ENCODE results near the gene HAAO.

Gene HAAO

GRCh38 chr2:42775186-42775585, 17.2 kb downstream of the HAAO start:
- no peaks in the 10 kb centered on the region for H3K9me3 ChIP-seq (ENCODE audit: control insufficient read depth in 1 of 2, low read length in 2 of 2)
- no peak overlapping the region for H3K27ac ChIP-seq (ENCODE audit: low read length)
- H3K4me1 ChIP-seq (ENCODE audit: control insufficient read depth in 1 of 2, insufficient read depth in 2 of 2, low read length in 2 of 2) = no peaks in the 10 kb centered on the region
- H3K4me3 ChIP-seq (ENCODE audit: low read depth in 1 of 2, low read length in 2 of 2) = no peak overlapping the region
- H3K27me3 ChIP-seq (ENCODE audit: low read depth, low read length) = no peaks in the 10 kb centered on the region
- no peaks in the 10 kb centered on the region for H3K36me3 ChIP-seq (ENCODE audit: control insufficient read depth in 1 of 2, insufficient read depth in 2 of 2, low read length in 2 of 2)

GRCh38 chr2:42771546-42772153, 20.7 kb downstream of the HAAO start:
- H3K9me3 ChIP-seq (ENCODE audit: control insufficient read depth in 1 of 2, low read length in 2 of 2) = no peaks in the 10 kb centered on the region
- no peaks in the 10 kb centered on the region for H3K36me3 ChIP-seq (ENCODE audit: control insufficient read depth in 1 of 2, insufficient read depth in 2 of 2, low read length in 2 of 2)
- no peaks in the 10 kb centered on the region for H3K4me1 ChIP-seq (ENCODE audit: control insufficient read depth in 1 of 2, insufficient read depth in 2 of 2, low read length in 2 of 2)
- H3K27me3 ChIP-seq (ENCODE audit: low read depth, low read length) = no peaks in the 10 kb centered on the region
- no peak overlapping the region for H3K4me3 ChIP-seq (ENCODE audit: low read depth in 1 of 2, low read length in 2 of 2)
- no peak overlapping the region for H3K27ac ChIP-seq (ENCODE audit: low read length)

- H3K4me1 ChIP-seq (ENCODE audit: control insufficient read depth in 1 of 2, insufficient read depth in 2 of 2, low read length in 2 of 2) = no peaks in the 10 kb centered on the region
- no peak overlapping the region for H3K27ac ChIP-seq (ENCODE audit: low read length)
- H3K36me3 ChIP-seq (ENCODE audit: control insufficient read depth in 1 of 2, insufficient read depth in 2 of 2, low read length in 2 of 2) = no peaks in the 10 kb centered on the region
- H3K27me3 ChIP-seq (ENCODE audit: low read depth, low read length) = no peaks in the 10 kb centered on the region
- H3K9me3 ChIP-seq (ENCODE audit: control insufficient read depth in 1 of 2, low read length in 2 of 2) = no peaks in the 10 kb centered on the region
- H3K4me3 ChIP-seq (ENCODE audit: low read depth in 1 of 2, low read length in 2 of 2) = no peak overlapping the region
Measured at GRCh38 chr2:42770288-42771131, 21.9 kb downstream of the HAAO start.

- Histone ChIP-seq H3K4me3 (ENCODE audit: low read depth in 1 of 2, low read length in 2 of 2) (no peak overlapping the region), H3K36me3 (ENCODE audit: control insufficient read depth in 1 of 2, insufficient read depth in 2 of 2, low read length in 2 of 2) (no peaks in the 10 kb centered on the region), H3K27me3 (ENCODE audit: low read depth, low read length) (no peaks in the 10 kb centered on the region)
Measured at GRCh38 chr2:42769583-42770287, 22.6 kb downstream of the HAAO start.

GRCh38 chr2:42768706-42769256, 23.6 kb downstream of the HAAO start:
- H3K4me3 ChIP-seq (ENCODE audit: low read depth in 1 of 2, low read length in 2 of 2) = no peak overlapping the region
- H3K27me3 ChIP-seq (ENCODE audit: low read depth, low read length) = no peaks in the 10 kb centered on the region
- no peaks in the 10 kb centered on the region for H3K36me3 ChIP-seq (ENCODE audit: control insufficient read depth in 1 of 2, insufficient read depth in 2 of 2, low read length in 2 of 2)
- H3K4me1 ChIP-seq (ENCODE audit: control insufficient read depth in 1 of 2, insufficient read depth in 2 of 2, low read length in 2 of 2) = no peaks in the 10 kb centered on the region
- no peaks in the 10 kb centered on the region for H3K9me3 ChIP-seq (ENCODE audit: control insufficient read depth in 1 of 2, low read length in 2 of 2)
- no peak overlapping the region for H3K27ac ChIP-seq (ENCODE audit: low read length)

More at GRCh38 chr2:42769583-42770287, 22.6 kb downstream of the HAAO start:
- Histone ChIP-seq H3K9me3 (ENCODE audit: control insufficient read depth in 1 of 2, low read length in 2 of 2) (no peaks in the 10 kb centered on the region), H3K27ac (ENCODE audit: low read length) (no peak overlapping the region), H3K4me1 (ENCODE audit: control insufficient read depth in 1 of 2, insufficient read depth in 2 of 2, low read length in 2 of 2) (no peaks in the 10 kb centered on the region)

GRCh38 chr2:42767899-42768705, 24.3 kb downstream of the HAAO start:
- Histone ChIP-seq H3K27me3 (ENCODE audit: low read depth, low read length) (no peaks in the 10 kb centered on the region), H3K4me1 (ENCODE audit: control insufficient read depth in 1 of 2, insufficient read depth in 2 of 2, low read length in 2 of 2) (no peaks in the 10 kb centered on the region), H3K36me3 (ENCODE audit: control insufficient read depth in 1 of 2, insufficient read depth in 2 of 2, low read length in 2 of 2) (no peaks in the 10 kb centered on the region), H3K4me3 (ENCODE audit: low read depth in 1 of 2, low read length in 2 of 2) (no peak overlapping the region), H3K27ac (ENCODE audit: low read length) (no peak overlapping the region), H3K9me3 (ENCODE audit: control insufficient read depth in 1 of 2, low read length in 2 of 2) (no peaks in the 10 kb centered on the region)

- no peaks in the 10 kb centered on the region for H3K4me1 ChIP-seq (ENCODE audit: control insufficient read depth in 1 of 2, insufficient read depth in 2 of 2, low read length in 2 of 2)
- H3K9me3 ChIP-seq (ENCODE audit: control insufficient read depth in 1 of 2, low read length in 2 of 2) = no peaks in the 10 kb centered on the region
- no peak overlapping the region for H3K4me3 ChIP-seq (ENCODE audit: low read depth in 1 of 2, low read length in 2 of 2)
- H3K36me3 ChIP-seq (ENCODE audit: control insufficient read depth in 1 of 2, insufficient read depth in 2 of 2, low read length in 2 of 2) = no peaks in the 10 kb centered on the region
- H3K27me3 ChIP-seq (ENCODE audit: low read depth, low read length) = no peaks in the 10 kb centered on the region
- H3K27ac ChIP-seq (ENCODE audit: low read length) = no peak overlapping the region
Measured at GRCh38 chr2:42767080-42767898, 25.1 kb downstream of the HAAO start.

GRCh38 chr2:42765686-42766085, 26.7 kb downstream of the HAAO start:
- Histone ChIP-seq H3K36me3 (ENCODE audit: control insufficient read depth in 1 of 2, insufficient read depth in 2 of 2, low read length in 2 of 2) (no peaks in the 10 kb centered on the region), H3K4me3 (ENCODE audit: low read depth in 1 of 2, low read length in 2 of 2) (no peak overlapping the region), H3K4me1 (ENCODE audit: control insufficient read depth in 1 of 2, insufficient read depth in 2 of 2, low read length in 2 of 2) (no peaks in the 10 kb centered on the region), H3K9me3 (ENCODE audit: control insufficient read depth in 1 of 2, low read length in 2 of 2) (no peaks in the 10 kb centered on the region), H3K27me3 (ENCODE audit: low read depth, low read length) (no peaks in the 10 kb centered on the region), H3K27ac (ENCODE audit: low read length) (no peak overlapping the region)

- Histone ChIP-seq H3K27me3 (ENCODE audit: low read depth, low read length) (no peaks in the 10 kb centered on the region), H3K36me3 (ENCODE audit: control insufficient read depth in 1 of 2, insufficient read depth in 2 of 2, low read length in 2 of 2) (no peaks in the 10 kb centered on the region), H3K4me1 (ENCODE audit: control insufficient read depth in 1 of 2, insufficient read depth in 2 of 2, low read length in 2 of 2) (no peaks in the 10 kb centered on the region), H3K27ac (ENCODE audit: low read length) (no peak overlapping the region), H3K4me3 (ENCODE audit: low read depth in 1 of 2, low read length in 2 of 2) (no peak overlapping the region), H3K9me3 (ENCODE audit: control insufficient read depth in 1 of 2, low read length in 2 of 2) (no peaks in the 10 kb centered on the region)
Measured at GRCh38 chr2:42764901-42765300, 27.5 kb downstream of the HAAO start.

GRCh38 chr2:42764096-42764495, 28.3 kb downstream of the HAAO start, which contains the start of gene OXER1:
Gene OXER1 (minus strand): TSS chr2:42764135. CDS start chr2:42764062, 73 bp downstream.
- H3K4me1 ChIP-seq (ENCODE audit: control insufficient read depth in 1 of 2, insufficient read depth in 2 of 2, low read length in 2 of 2) = no peaks in the 10 kb centered on the region
- no peaks in the 10 kb centered on the region for H3K36me3 ChIP-seq (ENCODE audit: control insufficient read depth in 1 of 2, insufficient read depth in 2 of 2, low read length in 2 of 2)
- no peak within 1 kb of the TSS for H3K27ac ChIP-seq (ENCODE audit: low read length)
- no peaks in the 10 kb centered on the region for H3K9me3 ChIP-seq (ENCODE audit: control insufficient read depth in 1 of 2, low read length in 2 of 2)
- H3K4me3 ChIP-seq (ENCODE audit: low read depth in 1 of 2, low read length in 2 of 2) = peak within 1 kb of the TSS in 1 of 2 donors; percentile 11
- no peaks in the 10 kb centered on the region for H3K27me3 ChIP-seq (ENCODE audit: low read depth, low read length)

Data from muscle layer of duodenum (tissue), 2 donors.